ENCODE data around the gene APBB1IP.
"Not testable (repeated sequence)": the region's sequence is repeated elsewhere in the genome, so short reads cannot be mapped to it uniquely, and the experiment has no call there.

APBB1IP gene

GRCh38 chr10:26491276-26491675 lies 53.1 kb downstream of the APBB1IP start:
- no peaks in the 10 kb centered on the region for H3K27me3 ChIP-seq (ENCODE audit: control insufficient read depth, insufficient read depth, low read length)
- no peaks in the 10 kb centered on the region for H3K36me3 ChIP-seq (ENCODE audit: control insufficient read depth, insufficient read depth, low read length)
- H3K9ac ChIP-seq (ENCODE audit: low read length), result no peak overlapping the region
- peaks cover 12% of the 10 kb centered on the region for H3K9me3 ChIP-seq (ENCODE audit: control insufficient read depth, insufficient read depth, low read depth, low read length)
- no peaks in the 10 kb centered on the region; the same call in 1 of the 2 replicates for H3K4me1 ChIP-seq (ENCODE audit: control insufficient read depth, insufficient read depth, low read length)
- H3K27ac ChIP-seq (ENCODE audit: low read depth, low read length), result no peak overlapping the region
- no peak overlapping the region for H3K4me3 ChIP-seq (ENCODE audit: low read depth, low read length)

- Histone ChIP-seq H3K4me3 (ENCODE audit: low read depth, low read length) (no peak overlapping the region), H3K36me3 (ENCODE audit: control insufficient read depth, insufficient read depth, low read length) (no peaks in the 10 kb centered on the region), H3K4me1 (ENCODE audit: control insufficient read depth, insufficient read depth, low read length) (no peaks in the 10 kb centered on the region), H3K27me3 (ENCODE audit: control insufficient read depth, insufficient read depth, low read length) (no peaks in the 10 kb centered on the region), H3K27ac (ENCODE audit: low read depth, low read length) (no peak overlapping the region), H3K9me3 (ENCODE audit: control insufficient read depth, insufficient read depth, low read depth, low read length) (peaks cover 12% of the 10 kb centered on the region), H3K9ac (ENCODE audit: low read length) (no peak overlapping the region)
Observed at GRCh38 chr10:26491934-26492333, 53.8 kb downstream of the APBB1IP start.

DNA sequence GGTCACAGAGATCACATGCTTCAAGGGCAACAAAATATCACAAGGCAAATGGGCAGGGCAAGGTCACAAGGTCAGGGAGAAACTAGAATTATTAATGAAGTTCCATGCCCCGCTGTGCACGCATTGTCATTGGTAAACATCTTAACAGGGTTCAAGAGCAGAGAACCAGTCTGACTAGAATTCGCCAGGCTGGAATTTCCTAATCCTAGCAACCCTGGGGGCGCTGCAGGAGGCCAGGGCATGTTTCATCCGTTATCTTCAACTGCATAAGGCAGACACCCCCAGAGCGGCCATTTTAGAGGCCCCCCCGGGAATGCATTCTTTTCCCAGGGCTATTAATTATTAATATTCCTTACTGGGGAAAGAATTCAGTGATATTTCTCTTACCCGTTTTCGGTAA lies 54.6 kb downstream of the APBB1IP start:
- peaks cover 12% of the 10 kb centered on the region for H3K9me3 ChIP-seq (ENCODE audit: control insufficient read depth, insufficient read depth, low read depth, low read length)
- not testable (repeated sequence) for H3K4me3 ChIP-seq (ENCODE audit: low read depth, low read length); H3K4me1 ChIP-seq (ENCODE audit: control insufficient read depth, insufficient read depth, low read length); H3K9ac ChIP-seq (ENCODE audit: low read length); H3K36me3 ChIP-seq (ENCODE audit: control insufficient read depth, insufficient read depth, low read length); H3K27me3 ChIP-seq (ENCODE audit: control insufficient read depth, insufficient read depth, low read length); H3K27ac ChIP-seq (ENCODE audit: low read depth, low read length)

DNA sequence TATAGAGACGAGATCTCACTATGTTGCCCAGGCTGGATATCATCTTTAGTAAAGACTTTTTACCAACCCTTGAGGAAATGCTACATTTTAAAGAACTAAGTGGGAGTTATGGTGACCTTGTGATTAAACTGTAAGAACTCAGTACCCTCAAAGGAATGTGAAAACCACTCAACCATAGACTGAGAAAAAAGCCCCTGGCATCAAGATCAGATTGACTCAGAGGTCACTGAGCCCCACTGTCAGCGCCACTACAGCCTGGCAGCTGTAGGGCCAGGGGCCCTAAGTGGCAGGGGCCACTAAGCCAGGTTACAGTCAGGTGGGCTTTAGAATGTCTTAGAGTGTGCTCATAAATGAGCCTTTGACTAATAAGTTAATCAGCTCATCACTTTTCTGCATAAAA lies 55.9 kb downstream of the APBB1IP start:
- Histone ChIP-seq H3K9ac (ENCODE audit: low read length) (no peak overlapping the region), H3K4me3 (ENCODE audit: low read depth, low read length) (no peak overlapping the region), H3K27ac (ENCODE audit: low read depth, low read length) (no peak overlapping the region), H3K4me1 (ENCODE audit: control insufficient read depth, insufficient read depth, low read length) (no peaks in the 10 kb centered on the region), H3K36me3 (ENCODE audit: control insufficient read depth, insufficient read depth, low read length) (no peaks in the 10 kb centered on the region), H3K27me3 (ENCODE audit: control insufficient read depth, insufficient read depth, low read length) (no peaks in the 10 kb centered on the region), H3K9me3 (ENCODE audit: control insufficient read depth, insufficient read depth, low read depth, low read length) (peaks cover 12% of the 10 kb centered on the region)

- Histone ChIP-seq H3K9me3 (ENCODE audit: control insufficient read depth, insufficient read depth, low read depth, low read length) (no peaks in the 10 kb centered on the region), H3K4me3 (ENCODE audit: low read depth, low read length) (no peak overlapping the region), H3K4me1 (ENCODE audit: control insufficient read depth, insufficient read depth, low read length) (no peaks in the 10 kb centered on the region), H3K36me3 (ENCODE audit: control insufficient read depth, insufficient read depth, low read length) (no peaks in the 10 kb centered on the region), H3K27ac (ENCODE audit: low read depth, low read length) (no peak overlapping the region), H3K27me3 (ENCODE audit: control insufficient read depth, insufficient read depth, low read length) (no peaks in the 10 kb centered on the region), H3K9ac (ENCODE audit: low read length) (no peak overlapping the region)
Observed at GRCh38 chr10:26499426-26499825, 61.3 kb downstream of the APBB1IP start.

DNA sequence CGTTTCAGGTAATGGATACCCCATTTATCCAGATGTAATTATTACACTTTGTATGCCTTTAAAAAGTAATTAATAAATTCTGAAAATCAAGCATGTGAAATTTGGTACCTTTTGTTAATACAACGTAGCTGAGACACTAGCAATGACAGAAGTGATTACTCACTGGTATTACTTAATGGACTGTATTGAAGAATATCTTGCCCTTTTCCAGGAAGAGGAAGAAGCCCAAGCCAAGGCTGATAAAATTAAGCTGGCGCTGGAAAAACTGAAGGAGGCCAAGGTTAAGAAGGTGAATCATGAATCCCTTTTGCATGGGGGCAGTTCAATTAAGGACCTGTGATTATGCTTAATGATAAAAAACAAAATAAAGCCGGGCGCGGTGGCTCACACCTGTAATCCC lies 64.8 kb downstream of the APBB1IP start:
- H3K9ac ChIP-seq (ENCODE audit: low read length), result no peak overlapping the region
- H3K36me3 ChIP-seq (ENCODE audit: control insufficient read depth, insufficient read depth, low read length), result no peaks in the 10 kb centered on the region
- no peak overlapping the region for H3K27ac ChIP-seq (ENCODE audit: low read depth, low read length)
- no peaks in the 10 kb centered on the region for H3K4me1 ChIP-seq (ENCODE audit: control insufficient read depth, insufficient read depth, low read length)
- no peaks in the 10 kb centered on the region for H3K27me3 ChIP-seq (ENCODE audit: control insufficient read depth, insufficient read depth, low read length)
- H3K9me3 ChIP-seq (ENCODE audit: control insufficient read depth, insufficient read depth, low read depth, low read length), result no peaks in the 10 kb centered on the region
- no peak overlapping the region for H3K4me3 ChIP-seq (ENCODE audit: low read depth, low read length)

DNA sequence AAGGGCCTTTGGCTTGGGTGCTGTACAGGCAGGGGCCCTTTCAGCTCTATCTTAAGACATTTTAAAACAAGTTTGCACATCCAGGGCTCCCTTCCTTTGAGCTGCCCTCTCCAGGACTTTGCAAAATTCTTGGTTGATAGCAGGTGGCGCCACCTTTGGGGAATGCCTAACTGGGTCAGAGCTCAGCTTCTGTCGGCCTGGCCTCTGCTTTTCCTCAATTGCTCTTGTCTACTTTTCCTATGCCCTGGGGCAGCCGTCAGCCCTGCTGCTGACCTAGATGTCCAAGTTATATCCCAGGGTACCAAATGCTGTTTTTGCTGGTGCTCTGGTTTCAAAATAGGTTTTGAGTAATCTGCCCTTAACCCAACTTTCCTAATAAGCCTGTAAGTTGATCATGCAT lies 65.8 kb downstream of the APBB1IP start:
- H3K4me3 ChIP-seq (ENCODE audit: low read depth, low read length), result no peak overlapping the region

DNA sequence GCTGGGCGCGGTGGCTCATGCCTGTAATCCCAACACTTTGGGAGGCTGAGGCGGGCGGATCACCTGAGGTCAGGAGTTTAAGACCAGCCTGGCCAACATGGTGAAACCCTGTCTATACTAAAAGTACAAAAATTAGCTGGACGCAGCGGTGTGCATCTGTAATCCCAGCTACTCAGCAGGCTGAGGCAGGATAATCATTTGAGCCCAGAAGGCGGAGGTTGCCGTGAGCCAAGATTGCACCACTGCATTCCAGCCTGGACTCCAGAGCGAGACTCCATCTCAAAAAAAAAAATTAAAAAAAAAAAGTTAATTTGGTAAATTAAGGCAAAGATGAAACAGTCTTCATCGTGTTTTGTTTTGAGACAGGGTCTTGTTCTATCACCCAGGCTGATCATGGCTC lies 66.3 kb downstream of the APBB1IP start:
- not testable (repeated sequence) for H3K27ac ChIP-seq (ENCODE audit: low read depth, low read length); H3K9ac ChIP-seq (ENCODE audit: low read length); H3K9me3 ChIP-seq (ENCODE audit: control insufficient read depth, insufficient read depth, low read depth, low read length); H3K4me3 ChIP-seq (ENCODE audit: low read depth, low read length); H3K27me3 ChIP-seq (ENCODE audit: control insufficient read depth, insufficient read depth, low read length); H3K4me1 ChIP-seq (ENCODE audit: control insufficient read depth, insufficient read depth, low read length); H3K36me3 ChIP-seq (ENCODE audit: control insufficient read depth, insufficient read depth, low read length)

More for the DNA sequence above, 65.8 kb downstream of the APBB1IP start:
- Histone ChIP-seq H3K27me3 (ENCODE audit: control insufficient read depth, insufficient read depth, low read length) (no peaks in the 10 kb centered on the region), H3K27ac (ENCODE audit: low read depth, low read length) (no peak overlapping the region), H3K9me3 (ENCODE audit: control insufficient read depth, insufficient read depth, low read depth, low read length) (no peaks in the 10 kb centered on the region), H3K4me1 (ENCODE audit: control insufficient read depth, insufficient read depth, low read length) (no peaks in the 10 kb centered on the region), H3K9ac (ENCODE audit: low read length) (no peak overlapping the region), H3K36me3 (ENCODE audit: control insufficient read depth, insufficient read depth, low read length) (no peaks in the 10 kb centered on the region)

GRCh38 chr10:26505491-26505890 lies 67.3 kb downstream of the APBB1IP start:
- Histone ChIP-seq H3K36me3 (ENCODE audit: control insufficient read depth, insufficient read depth, low read length) (no peaks in the 10 kb centered on the region), H3K4me1 (ENCODE audit: control insufficient read depth, insufficient read depth, low read length) (no peaks in the 10 kb centered on the region), H3K9me3 (ENCODE audit: control insufficient read depth, insufficient read depth, low read depth, low read length) (no peaks in the 10 kb centered on the region), H3K27me3 (ENCODE audit: control insufficient read depth, insufficient read depth, low read length) (no peaks in the 10 kb centered on the region), H3K9ac (ENCODE audit: low read length) (no peak overlapping the region), H3K27ac (ENCODE audit: low read depth, low read length) (no peak overlapping the region), H3K4me3 (ENCODE audit: low read depth, low read length) (no peak overlapping the region)

DNA sequence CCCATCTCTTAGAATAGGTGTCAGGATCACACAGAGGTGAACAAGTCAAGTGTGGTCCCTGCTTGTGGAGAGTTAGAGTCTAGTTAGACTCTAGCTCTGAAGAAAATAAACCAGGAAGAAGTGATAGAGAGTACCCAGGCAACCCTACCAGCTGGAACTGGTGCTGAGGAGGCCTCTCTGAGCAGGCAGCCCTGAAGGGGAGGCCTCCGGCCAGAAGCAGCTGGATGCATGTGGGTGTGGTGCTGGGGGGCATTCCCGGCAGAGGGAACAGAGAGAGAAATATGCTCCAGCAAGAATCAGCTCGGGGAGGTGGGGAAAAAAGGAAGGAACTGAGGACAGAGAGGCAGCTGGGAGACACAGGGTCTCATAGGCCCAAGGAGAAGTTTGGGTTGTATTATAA lies 68.6 kb downstream of the APBB1IP start:
- H3K27ac ChIP-seq (ENCODE audit: low read depth, low read length), result no peak overlapping the region

GRCh38 chr10:26507441-26507840 lies 69.3 kb downstream of the APBB1IP start:
- no peak overlapping the region for H3K27ac ChIP-seq (ENCODE audit: low read depth, low read length)
- no peaks in the 10 kb centered on the region for H3K4me1 ChIP-seq (ENCODE audit: control insufficient read depth, insufficient read depth, low read length)
- H3K27me3 ChIP-seq (ENCODE audit: control insufficient read depth, insufficient read depth, low read length), result no peaks in the 10 kb centered on the region
- H3K9ac ChIP-seq (ENCODE audit: low read length), result no peak overlapping the region
- no peaks in the 10 kb centered on the region for H3K36me3 ChIP-seq (ENCODE audit: control insufficient read depth, insufficient read depth, low read length)
- H3K4me3 ChIP-seq (ENCODE audit: low read depth, low read length), result no peak overlapping the region
- peaks cover 2% of the 10 kb centered on the region; the same call in 1 of the 2 replicates for H3K9me3 ChIP-seq (ENCODE audit: control insufficient read depth, insufficient read depth, low read depth, low read length)

More for the DNA sequence above, 68.6 kb downstream of the APBB1IP start:
- Histone ChIP-seq H3K36me3 (ENCODE audit: control insufficient read depth, insufficient read depth, low read length) (no peaks in the 10 kb centered on the region), H3K9ac (ENCODE audit: low read length) (no peak overlapping the region), H3K4me1 (ENCODE audit: control insufficient read depth, insufficient read depth, low read length) (no peaks in the 10 kb centered on the region), H3K27me3 (ENCODE audit: control insufficient read depth, insufficient read depth, low read length) (no peaks in the 10 kb centered on the region), H3K4me3 (ENCODE audit: low read depth, low read length) (no peak overlapping the region), H3K9me3 (ENCODE audit: control insufficient read depth, insufficient read depth, low read depth, low read length) (no peaks in the 10 kb centered on the region)

GRCh38 chr10:26508016-26508415 lies 69.9 kb downstream of the APBB1IP start:
- Histone ChIP-seq H3K9ac (ENCODE audit: low read length) (no peak overlapping the region), H3K4me1 (ENCODE audit: control insufficient read depth, insufficient read depth, low read length) (no peaks in the 10 kb centered on the region), H3K36me3 (ENCODE audit: control insufficient read depth, insufficient read depth, low read length) (no peaks in the 10 kb centered on the region), H3K9me3 (ENCODE audit: control insufficient read depth, insufficient read depth, low read depth, low read length) (peaks cover 2% of the 10 kb centered on the region; the same call in 1 of the 2 replicates), H3K4me3 (ENCODE audit: low read depth, low read length) (no peak overlapping the region), H3K27ac (ENCODE audit: low read depth, low read length) (no peak overlapping the region), H3K27me3 (ENCODE audit: control insufficient read depth, insufficient read depth, low read length) (no peaks in the 10 kb centered on the region)

Measured in HUES6 (cell line).